Peyer's patch (tissue), 4 donors: ENCODE measurements around the gene SFTA2.

Experiments
- CTCF ChIP-seq, 6 experiments: fragments of 450-650 bp in 4 of 6; fragments of 200-600 bp in 2 of 6; sonication (generic) in 1 of 6; IDR thresholded peaks; one replicate each; pipeline ENCODE4 v1.5.1; 2017 to 2019; ENCODE audit warnings: antibody characterized with exemption in 6 of 6, mild to moderate bottlenecking in 3 of 6, moderate library complexity in 1 of 6
- POLR2A ChIP-seq, 2 donors: fragments of 450-650 bp; IDR thresholded peaks; one replicate each; pipeline ENCODE4 v1.5.1; 2017; ENCODE audit warnings: antibody characterized with exemption in 2 of 2, mild to moderate bottlenecking in 2 of 2, moderate library complexity in 2 of 2

DNA sequence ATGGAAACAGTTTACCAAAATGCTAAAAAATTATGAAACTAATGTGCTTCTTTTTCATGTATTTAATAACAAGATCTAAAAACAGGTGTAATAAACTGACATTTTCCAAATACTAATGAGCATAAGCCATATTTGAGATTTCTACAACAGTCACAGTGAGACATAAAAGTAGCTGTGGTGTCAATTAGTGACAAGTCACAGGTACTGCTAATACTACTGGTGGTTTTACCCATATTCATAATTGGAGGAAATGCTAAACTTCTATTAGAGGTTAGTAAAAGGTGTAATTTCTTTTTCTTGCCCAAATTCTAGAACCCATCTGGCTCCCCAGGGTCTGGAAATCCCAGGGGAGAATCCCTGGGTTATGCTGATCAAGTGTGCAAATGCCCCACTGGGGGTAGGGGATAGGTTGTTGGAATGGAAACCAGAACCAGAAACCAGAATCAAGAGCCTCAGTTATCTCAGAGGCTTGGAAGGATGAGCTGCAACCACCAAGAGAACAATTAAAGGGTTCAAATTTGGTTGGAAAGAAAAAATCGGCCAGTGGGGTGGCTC, 31.0 kb downstream of the SFTA2 start:
- no peak for TF ChIP-seq CTCF (IDR thresholded peaks at IDR 0.05)
- TF ChIP-seq POLR2A (IDR thresholded peaks at IDR 0.05): no peak
